ENCODE measurements around the gene PCLAF. TPM values are rescaled to one million over a fixed set of nuclear protein-coding genes. Genes with fewer than 3 reads are reported as not detected.
"Not testable (repeated sequence)": the region's sequence is repeated elsewhere in the genome, so short reads cannot be mapped to it uniquely, and the experiment has no call there.

PCLAF gene
- total RNA-seq, 1 experiment from 2014 or later = 138 TPM

- Histone ChIP-seq H3K36me3 (ENCODE audit: insufficient read depth, low read length, poor library complexity, severe bottlenecking) (no peaks in the 10 kb centered on the region), H3K4me3 (ENCODE audit: low read depth, low read length, poor library complexity, severe bottlenecking) (peak within 1 kb of the TSS; percentile 83), H3K27ac (ENCODE audit: low read depth, low read length, poor library complexity, severe bottlenecking) (peak within 1 kb of the TSS; percentile 50), H3K27me3 (replicated peaks; ENCODE audit: insufficient read depth, low read depth, low read length, poor library complexity) (no peaks in the 10 kb centered on the region), H3K9me3 (ENCODE audit: low read depth, low read length, poor library complexity, severe bottlenecking) (no peaks in the 10 kb centered on the region), H3K4me1 (ENCODE audit: insufficient read depth, low read length, poor library complexity, severe bottlenecking) (peaks cover 6% of the 10 kb centered on the region)
- CTCF ChIA-PET = interaction anchor here (0.6 kb wide), 2 partner anchors 19 to 377 kb away, joined by 3 to 4 read pairs; no protein-coding TSS in a partner anchor
- intact Hi-C loops (cut with micrococcal nuclease; ENCODE audit: unreplicated experiment) = no loop called here
- POLR2A ChIA-PET (ENCODE audit: low non-redundant PET) = interaction anchor here (0.5 to 0.6 kb wide), 2 partner anchors 11 to 71 kb away, joined by 3 to 8 read pairs; no protein-coding TSS in a partner anchor
- TF ChIP-seq EZH2 (IDR thresholded peaks at IDR 0.05; ENCODE audit: borderline replicate concordance, low read depth, low read length, poor library complexity, severe bottlenecking) = no peak
- TF ChIP-seq CTCF (conservative IDR thresholded peaks at IDR 0.05; ENCODE audit: low read depth, low read length) = peak; percentile 16; the same call in 1 of the 2 replicates
- DNase-seq (ENCODE audit: low spot score) = peak; percentile 98
- BruUV-seq (replicated peaks) = no TSS peak
Observed at GRCh38 chr15:64387562-64388168, 6.4 kb upstream of the PCLAF start, which contains the start of gene TRIP4. Gene TRIP4 (plus strand): TSS chr15:64387836. CDS start chr15:64387864, 28 bp downstream.

- H3K36me3 ChIP-seq (ENCODE audit: insufficient read depth, low read length, poor library complexity, severe bottlenecking) = no peaks in the 10 kb centered on the region
- H3K9me3 ChIP-seq (ENCODE audit: low read depth, low read length, poor library complexity, severe bottlenecking) = no peaks in the 10 kb centered on the region
- no peak overlapping the region for H3K4me3 ChIP-seq (ENCODE audit: low read depth, low read length, poor library complexity, severe bottlenecking)
- no peaks in the 10 kb centered on the region for H3K27me3 ChIP-seq (replicated peaks; ENCODE audit: insufficient read depth, low read depth, low read length, poor library complexity)
- DNase-seq (ENCODE audit: low spot score) = no peak
- no TSS peak for BruUV-seq (replicated peaks)
- intact Hi-C loops (cut with micrococcal nuclease; ENCODE audit: unreplicated experiment) = no loop called here
- ChIA-PET CTCF (no interaction called here), POLR2A (ENCODE audit: low non-redundant PET) (no interaction called here)
- H3K4me1 ChIP-seq (ENCODE audit: insufficient read depth, low read length, poor library complexity, severe bottlenecking) = peaks cover 9% of the 10 kb centered on the region
- no peak overlapping the region for H3K27ac ChIP-seq (ENCODE audit: low read depth, low read length, poor library complexity, severe bottlenecking)
- no peak for TF ChIP-seq EZH2 (IDR thresholded peaks at IDR 0.05; ENCODE audit: borderline replicate concordance, low read depth, low read length, poor library complexity, severe bottlenecking)
- no peak for TF ChIP-seq CTCF (conservative IDR thresholded peaks at IDR 0.05; ENCODE audit: low read depth, low read length)
Observed at GRCh38 chr15:64386291-64386690, 5.0 kb upstream of the PCLAF start.

- Histone ChIP-seq H3K27ac (ENCODE audit: low read depth, low read length, poor library complexity, severe bottlenecking) (no peak overlapping the region), H3K9me3 (ENCODE audit: low read depth, low read length, poor library complexity, severe bottlenecking) (no peaks in the 10 kb centered on the region), H3K4me1 (ENCODE audit: insufficient read depth, low read length, poor library complexity, severe bottlenecking) (peaks cover 16% of the 10 kb centered on the region), H3K27me3 (replicated peaks; ENCODE audit: insufficient read depth, low read depth, low read length, poor library complexity) (no peaks in the 10 kb centered on the region), H3K36me3 (ENCODE audit: insufficient read depth, low read length, poor library complexity, severe bottlenecking) (no peaks in the 10 kb centered on the region), H3K4me3 (ENCODE audit: low read depth, low read length, poor library complexity, severe bottlenecking) (no peak overlapping the region)
- ChIA-PET POLR2A (ENCODE audit: low non-redundant PET) (no interaction called here), CTCF (no interaction called here)
- intact Hi-C loops (cut with micrococcal nuclease; ENCODE audit: unreplicated experiment) = no loop called here
- BruUV-seq (replicated peaks) = no TSS peak
- TF ChIP-seq EZH2 (IDR thresholded peaks at IDR 0.05; ENCODE audit: borderline replicate concordance, low read depth, low read length, poor library complexity, severe bottlenecking) (no peak), CTCF (conservative IDR thresholded peaks at IDR 0.05; ENCODE audit: low read depth, low read length) (no peak)
- no peak for DNase-seq (ENCODE audit: low spot score)
Observed at GRCh38 chr15:64383760-64384159, 2.5 kb upstream of the PCLAF start.

GRCh38 chr15:64380130-64380870, 941 bp downstream of the PCLAF start:
- ChIA-PET POLR2A (ENCODE audit: low non-redundant PET) (interaction anchor here (0.5 to 0.6 kb wide), 2 partner anchors 11 to 24 kb away, joined by 3 to 17 read pairs; no protein-coding TSS in a partner anchor), CTCF (interaction anchor here (0.6 kb wide), 1 partner anchor 18 kb away, joined by 3 read pairs; no protein-coding TSS in a partner anchor)
- H3K4me1 ChIP-seq (ENCODE audit: insufficient read depth, low read length, poor library complexity, severe bottlenecking) = peaks cover 18% of the 10 kb centered on the region
- peak overlapping the region; percentile 80 for H3K27ac ChIP-seq (ENCODE audit: low read depth, low read length, poor library complexity, severe bottlenecking)
- peaks cover 25% of the 10 kb centered on the region for H3K36me3 ChIP-seq (ENCODE audit: insufficient read depth, low read length, poor library complexity, severe bottlenecking)
- BruUV-seq (replicated peaks) = TSS peak; percentile 57
- peak overlapping the region; percentile 70 for H3K4me3 ChIP-seq (ENCODE audit: low read depth, low read length, poor library complexity, severe bottlenecking)
- H3K27me3 ChIP-seq (replicated peaks; ENCODE audit: insufficient read depth, low read depth, low read length, poor library complexity); intact Hi-C loops (cut with micrococcal nuclease; ENCODE audit: unreplicated experiment); H3K9me3 ChIP-seq (ENCODE audit: low read depth, low read length, poor library complexity, severe bottlenecking): not testable (repeated sequence)
- DNase-seq (ENCODE audit: low spot score) = peak; percentile 12
